ENCODE results near the gene SHB.
A peak's percentile ranks its signal among the peaks of the same experiment; 100 is the strongest.

Gene SHB

DNA sequence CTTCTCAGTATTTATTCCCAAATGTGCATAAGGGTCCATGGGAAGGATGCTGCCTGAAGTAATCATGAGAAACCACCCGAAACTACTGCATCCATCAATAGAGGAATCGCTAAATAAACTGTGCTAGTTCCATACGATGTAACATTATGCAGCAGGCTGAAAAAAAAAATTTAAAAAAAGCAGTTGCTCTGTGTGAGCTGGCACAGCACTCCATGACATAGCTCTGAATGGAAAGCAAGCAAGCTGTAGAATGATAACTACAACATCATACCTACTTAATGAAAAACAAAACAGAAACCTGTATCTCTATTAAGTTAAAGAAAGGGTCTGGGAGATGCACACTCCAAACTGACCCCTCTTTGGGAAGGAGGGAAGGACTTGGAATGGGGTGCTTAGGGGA, 49.3 kb downstream of the SHB start:
- no peak for TF ChIP-seq CTCF (IDR thresholded peaks at IDR 0.05; ENCODE audit: low read depth, low read length, missing control alignments)
- no peak for DNase-seq (ENCODE audit: low read depth)
- in situ Hi-C loops (cut with HindIII; ENCODE audit: low sequenced_read_pairs): no loop called here
- H3K4me3 ChIP-seq (ENCODE audit: low read depth, low read length): no peak overlapping the region

- TF ChIP-seq CTCF (IDR thresholded peaks at IDR 0.05; ENCODE audit: low read depth, low read length, missing control alignments): no peak
- in situ Hi-C loops (cut with HindIII; ENCODE audit: low sequenced_read_pairs): no loop called here
- DNase-seq (ENCODE audit: low read depth): peak; percentile 70
- H3K4me3 ChIP-seq (ENCODE audit: low read depth, low read length): no peak overlapping the region
Observed at GRCh38 chr9:38018958-38019602, 49.9 kb downstream of the SHB start.

- in situ Hi-C loops (cut with HindIII; ENCODE audit: low sequenced_read_pairs): no loop called here
- no peak for TF ChIP-seq CTCF (IDR thresholded peaks at IDR 0.05; ENCODE audit: low read depth, low read length, missing control alignments)
- DNase-seq (ENCODE audit: low read depth): no peak
- H3K4me3 ChIP-seq (ENCODE audit: low read depth, low read length): no peak overlapping the region
Observed at GRCh38 chr9:38018241-38018957, 50.6 kb downstream of the SHB start.

- TF ChIP-seq CTCF (IDR thresholded peaks at IDR 0.05; ENCODE audit: low read depth, low read length, missing control alignments): no peak
- in situ Hi-C loops (cut with HindIII; ENCODE audit: low sequenced_read_pairs): no loop called here
- no peak overlapping the region for H3K4me3 ChIP-seq (ENCODE audit: low read depth, low read length)
- DNase-seq (ENCODE audit: low read depth): no peak
Observed at GRCh38 chr9:38017885-38018186, 51.2 kb downstream of the SHB start.

DNA sequence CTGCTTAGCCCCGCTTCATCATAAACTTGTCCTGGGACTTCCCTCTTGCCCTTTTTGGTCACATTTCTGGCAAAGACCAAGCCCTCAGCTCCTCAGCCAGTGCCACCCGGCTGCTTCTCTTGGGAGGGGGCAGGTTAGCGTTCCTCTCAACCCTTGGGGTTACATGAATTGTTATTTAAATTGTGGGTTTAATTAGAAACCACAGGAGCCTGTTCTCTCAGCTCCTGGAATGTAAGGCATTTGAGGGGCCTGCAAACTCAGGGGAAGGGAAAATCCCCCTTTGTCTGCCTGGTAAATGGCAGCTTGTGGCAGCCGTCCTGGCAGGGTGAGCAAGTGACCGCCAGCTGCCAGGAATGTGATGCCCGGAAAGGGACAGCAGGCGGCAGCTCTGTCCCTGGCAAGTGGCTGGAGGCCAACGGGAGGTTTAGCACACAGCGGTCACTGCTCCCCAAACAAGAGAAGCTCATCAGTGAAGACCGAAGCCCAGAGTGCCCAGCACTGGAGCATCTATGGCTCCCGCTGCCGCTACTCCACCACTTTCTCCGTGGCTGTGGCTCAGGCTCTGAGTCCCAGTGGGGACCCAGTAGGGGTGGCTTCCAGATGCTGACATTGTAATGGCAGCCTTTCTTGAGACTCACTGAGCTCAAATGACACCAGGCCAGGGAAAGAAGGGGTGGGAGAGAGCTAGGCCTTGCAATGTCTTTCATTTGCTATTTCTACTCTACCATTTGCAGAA, 51.7 kb downstream of the SHB start:
- DNase-seq (ENCODE audit: low read depth): peak; percentile 80
- peak; percentile 6 for TF ChIP-seq CTCF (IDR thresholded peaks at IDR 0.05; ENCODE audit: low read depth, low read length, missing control alignments)
- H3K4me3 ChIP-seq (ENCODE audit: low read depth, low read length): no peak overlapping the region
- in situ Hi-C loops (cut with HindIII; ENCODE audit: low sequenced_read_pairs): no loop called here

GRCh38 chr9:38016375-38017135, 52.5 kb downstream of the SHB start:
- TF ChIP-seq CTCF (IDR thresholded peaks at IDR 0.05; ENCODE audit: low read depth, low read length, missing control alignments): no peak
- in situ Hi-C loops (cut with HindIII; ENCODE audit: low sequenced_read_pairs): no loop called here
- no peak overlapping the region for H3K4me3 ChIP-seq (ENCODE audit: low read depth, low read length)
- DNase-seq (ENCODE audit: low read depth): peak; percentile 68
